IPS DF 6.9 (cell line): ENCODE data around the gene TTLL6.

Source experiments
- DNase-seq: peaks from one replicate; pipeline ENCODE4 v3.0.0-alpha.2; 2013; ENCODE audit warnings: low read depth, low spot score
- H3K27ac ChIP-seq: one replicate; pipeline ENCODE4 v1.5.1; 2013; ENCODE audit warnings: low read length, control low read depth
- H3K27me3 ChIP-seq: 2 replicates; pipeline ENCODE4 v1.6.1; 2013; ENCODE audit warnings: mild to moderate bottlenecking, low read length; ENCODE audit not compliant: control insufficient read depth, insufficient read depth
- H3K36me3 ChIP-seq: 2 replicates; pipeline ENCODE4 v1.6.1; 2013; ENCODE audit warnings: low read length; ENCODE audit not compliant: control insufficient read depth, insufficient read depth
- H3K4me1 ChIP-seq: 2 replicates; pipeline ENCODE4 v1.6.1; 2013; ENCODE audit warnings: low read length; ENCODE audit not compliant: control insufficient read depth, insufficient read depth
- H3K4me3 ChIP-seq: 2 replicates; pipeline ENCODE4 v1.5.1; 2013; ENCODE audit warnings: mild to moderate bottlenecking, low read length
- H3K9me3 ChIP-seq: 2 replicates; pipeline ENCODE4 v1.6.1; 2013; ENCODE audit warnings: low read length, inconsistent platforms; ENCODE audit not compliant: control insufficient read depth, insufficient read depth
- WGBS: extraction: QIAGEN DNeasy Blood & Tissue Kit; methylation state at CpG from one replicate; pipeline ENCODE4 v1.1.7; 2013; ENCODE audit warnings: mixed read lengths, missing lambda C conversion rate; ENCODE audit not compliant: insufficient read length, insufficient coverage; 5-methylcytosine and 5-hydroxymethylcytosine counted together

TTLL6 gene

DNA sequence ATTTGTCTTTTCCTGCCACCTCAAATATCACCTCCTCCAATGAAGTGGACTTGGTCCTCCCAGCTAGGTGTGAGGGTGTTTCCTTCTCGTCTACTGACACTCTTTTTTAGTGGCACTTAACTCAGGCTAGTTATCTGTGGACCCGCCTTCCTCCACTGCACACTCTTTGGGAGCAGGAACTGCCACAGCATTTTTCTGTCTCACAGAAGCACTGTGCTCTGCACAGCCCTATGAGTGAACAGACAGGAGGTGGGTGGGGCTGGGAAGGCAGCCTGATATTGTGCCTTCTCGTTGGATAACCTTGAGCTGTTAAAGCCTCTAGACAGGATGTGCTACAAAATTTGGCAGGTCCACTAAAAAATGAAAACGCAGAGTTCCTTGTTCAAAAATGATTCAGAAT is 56.6 kb downstream of the TTLL6 start:
- Histone ChIP-seq H3K27me3 (peaks cover 30% of the 10 kb centered on the region), H3K9me3 (no peaks in the 10 kb centered on the region), H3K4me3 (no peak overlapping the region), H3K27ac (no peak overlapping the region), H3K4me1 (no peaks in the 10 kb centered on the region), H3K36me3 (no peaks in the 10 kb centered on the region)
- WGBS = no CpG with 5 or more reads among the region's 4 CpGs
- DNase-seq = no peak

DNA sequence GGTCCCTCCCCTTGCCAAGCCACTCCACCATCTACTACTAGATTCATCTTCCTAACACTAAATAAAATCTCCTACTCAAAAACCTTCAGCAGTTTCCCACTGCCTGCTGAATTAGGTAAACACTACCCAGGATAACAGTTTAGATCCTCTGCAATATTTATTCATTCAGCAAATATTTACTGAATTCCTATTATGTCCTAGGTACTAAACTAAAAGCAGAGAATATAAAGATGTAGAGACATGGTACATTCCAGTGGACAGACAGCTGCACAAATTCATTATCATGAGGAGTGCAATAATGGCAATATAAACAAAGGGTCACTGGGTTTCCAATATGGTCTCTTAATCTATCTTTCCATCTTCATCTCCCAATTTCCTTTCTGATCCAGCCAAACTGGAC is 57.7 kb downstream of the TTLL6 start:
- Histone ChIP-seq H3K9me3 (no peaks in the 10 kb centered on the region), H3K4me1 (no peaks in the 10 kb centered on the region), H3K27me3 (peaks cover 41% of the 10 kb centered on the region), H3K36me3 (no peaks in the 10 kb centered on the region), H3K4me3 (no peak overlapping the region), H3K27ac (no peak overlapping the region)
- no peak for DNase-seq

DNA sequence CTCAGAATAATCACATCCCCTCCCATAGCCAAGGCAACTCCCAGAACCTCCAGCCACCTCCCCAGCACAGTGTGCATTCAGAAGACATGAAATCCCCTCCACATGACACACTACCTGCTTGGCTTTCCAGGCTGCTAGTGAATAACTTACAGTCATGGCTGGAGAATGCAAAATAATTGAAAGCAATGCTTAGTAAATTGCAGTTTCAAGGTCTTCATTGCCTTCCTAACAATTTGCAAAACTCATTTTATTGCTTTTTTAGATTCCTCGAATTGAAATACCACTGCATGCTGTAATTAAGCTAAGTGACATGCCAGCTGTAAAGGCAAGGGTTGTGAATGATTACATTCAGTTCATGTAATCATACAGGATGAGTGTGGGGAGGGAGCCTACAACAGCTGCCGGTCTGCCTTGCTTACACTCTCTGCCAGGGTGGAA is 59.5 kb downstream of the TTLL6 start:
- H3K4me3 ChIP-seq = no peak overlapping the region
- H3K9me3 ChIP-seq = no peaks in the 10 kb centered on the region
- H3K36me3 ChIP-seq = no peaks in the 10 kb centered on the region
- no peak overlapping the region for H3K27ac ChIP-seq
- WGBS = no CpG with 5 or more reads among the region's 2 CpGs
- no peak for DNase-seq
- peaks cover 58% of the 10 kb centered on the region for H3K27me3 ChIP-seq
- H3K4me1 ChIP-seq = no peaks in the 10 kb centered on the region

DNA sequence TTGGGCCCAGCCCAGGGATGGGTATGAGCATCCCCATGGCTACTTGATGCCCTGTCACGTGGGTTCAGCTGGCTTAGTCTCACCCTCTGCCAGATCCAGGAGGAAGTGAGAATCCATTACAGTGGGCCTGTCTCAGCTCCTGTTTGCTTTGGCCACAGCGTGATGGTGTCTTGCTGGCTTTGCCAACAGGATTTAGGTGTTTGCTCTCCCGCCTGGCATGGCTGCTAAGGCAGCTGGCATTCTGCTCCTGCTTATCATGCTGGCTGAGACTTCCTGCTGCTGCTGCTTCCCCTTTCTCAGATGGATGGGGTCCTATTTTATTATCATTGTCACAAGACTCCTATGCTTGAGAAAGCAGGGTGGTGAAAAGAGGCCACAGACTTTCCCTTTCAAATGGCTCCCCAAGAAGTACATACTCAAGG is 60.2 kb downstream of the TTLL6 start:
- Histone ChIP-seq H3K27ac (no peak overlapping the region), H3K27me3 (peaks cover 65% of the 10 kb centered on the region), H3K4me1 (no peaks in the 10 kb centered on the region), H3K9me3 (no peaks in the 10 kb centered on the region), H3K4me3 (no peak overlapping the region), H3K36me3 (no peaks in the 10 kb centered on the region)
- no CpG with 5 or more reads among the region's 3 CpGs for WGBS
- no peak for DNase-seq

DNA sequence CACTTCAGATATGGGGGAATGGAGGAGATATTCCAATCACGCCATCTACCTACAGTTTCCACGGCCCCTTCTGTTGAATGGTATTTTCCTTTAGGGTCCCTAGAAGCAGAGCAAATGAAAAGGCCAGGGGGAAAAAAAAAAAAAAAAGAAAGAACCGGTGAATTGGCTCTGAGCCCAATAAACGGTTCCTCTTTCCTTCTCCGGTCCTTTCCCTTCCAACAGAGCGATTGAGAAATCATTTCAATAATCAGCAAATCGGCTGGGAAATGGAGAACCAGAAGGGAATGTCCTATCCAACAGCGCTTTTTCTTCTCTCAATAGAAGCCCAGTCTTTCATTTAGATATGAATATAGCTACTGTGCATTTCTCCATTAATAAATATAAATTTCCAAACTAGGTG is 61.7 kb downstream of the TTLL6 start:
- H3K4me3 ChIP-seq = no peak overlapping the region
- H3K9me3 ChIP-seq = no peaks in the 10 kb centered on the region
- DNase-seq = no peak
- WGBS = no CpG with 5 or more reads among the region's 8 CpGs
- H3K4me1 ChIP-seq = no peaks in the 10 kb centered on the region
- no peaks in the 10 kb centered on the region for H3K36me3 ChIP-seq
- H3K27ac ChIP-seq = no peak overlapping the region
- H3K27me3 ChIP-seq = peaks cover 79% of the 10 kb centered on the region

DNA sequence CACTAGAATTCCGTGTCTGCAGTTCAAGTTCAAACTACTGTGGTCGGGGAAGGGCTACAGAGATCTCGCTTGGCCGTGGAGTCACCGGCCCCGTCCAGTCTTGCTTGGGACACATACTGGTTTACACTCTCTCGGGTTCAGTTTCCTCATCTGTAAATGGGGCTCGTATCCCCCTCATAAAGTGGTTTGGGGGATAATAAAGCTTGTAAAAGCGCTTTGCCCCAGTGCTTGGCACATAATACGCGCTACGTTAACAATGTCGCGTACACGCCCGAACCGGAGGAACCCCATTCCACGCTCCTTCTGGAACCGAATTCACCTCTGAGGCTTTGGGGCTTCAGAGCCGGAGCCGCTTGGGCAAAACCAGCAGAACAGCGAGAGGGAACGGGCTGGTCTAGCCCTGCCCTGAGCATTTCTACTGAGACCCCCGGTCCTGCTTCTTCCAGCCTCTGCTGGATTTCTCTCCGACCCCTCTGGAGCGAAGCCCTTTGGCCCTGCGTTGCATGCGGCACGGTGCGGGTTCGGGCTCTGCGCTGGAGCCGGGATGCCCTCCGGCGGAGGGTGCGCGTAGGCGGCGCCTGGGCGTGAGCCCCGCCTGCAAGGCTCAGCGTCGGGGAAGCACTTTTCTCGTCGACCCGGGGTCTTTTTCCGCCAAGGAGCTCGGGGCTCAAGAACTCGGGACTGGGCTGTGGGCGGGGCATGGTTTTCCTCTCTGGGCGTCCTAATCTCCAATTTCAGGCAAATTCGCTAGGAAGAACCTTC is 62.3 kb downstream of the TTLL6 start:
- H3K4me3 ChIP-seq = no peak overlapping the region
- WGBS = no CpG with 5 or more reads among the region's 52 CpGs

DNA sequence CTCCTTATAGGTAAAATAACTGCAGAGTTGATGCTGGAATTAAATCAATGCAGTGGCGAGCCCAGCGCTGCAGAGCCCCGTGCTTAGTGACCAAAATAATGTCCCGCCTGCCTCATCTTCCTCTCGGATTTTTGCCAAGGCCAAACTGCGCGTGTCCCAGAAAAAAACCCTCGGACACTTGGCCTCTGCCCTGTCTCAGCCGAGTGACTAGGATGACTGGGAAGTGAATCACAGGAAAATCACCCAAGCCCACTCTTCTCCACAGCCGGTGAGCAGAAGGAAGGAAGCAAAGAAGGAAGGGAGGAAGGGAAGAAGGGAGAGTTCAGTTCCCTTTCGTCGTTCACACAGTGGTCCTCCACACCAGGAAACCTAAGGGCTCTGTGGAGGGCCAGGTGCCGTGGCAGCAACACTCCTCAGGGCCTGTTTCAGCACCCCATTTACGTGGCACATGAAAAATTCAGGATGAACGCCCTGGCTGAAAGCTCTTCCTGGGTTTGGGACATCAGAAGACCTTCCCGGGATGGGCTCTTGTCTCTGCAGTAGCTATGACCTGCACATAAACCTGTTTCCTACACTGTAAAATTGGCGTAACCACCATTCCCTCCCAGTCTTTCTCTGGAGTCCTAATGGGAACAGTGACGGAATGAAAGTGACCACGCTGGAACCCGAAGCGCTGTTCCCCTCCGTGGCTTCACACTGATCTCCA is 63.1 kb downstream of the TTLL6 start:
- Histone ChIP-seq H3K27ac (no peak overlapping the region), H3K4me1 (no peaks in the 10 kb centered on the region), H3K4me3 (no peak overlapping the region), H3K36me3 (no peaks in the 10 kb centered on the region), H3K27me3 (peaks cover 90% of the 10 kb centered on the region), H3K9me3 (no peaks in the 10 kb centered on the region)
- no peak for DNase-seq
- no CpG with 5 or more reads among the region's 22 CpGs for WGBS

More for the DNA sequence above, 62.3 kb downstream of the TTLL6 start:
- Histone ChIP-seq H3K27me3 (peaks cover 85% of the 10 kb centered on the region), H3K36me3 (no peaks in the 10 kb centered on the region), H3K27ac (no peak overlapping the region), H3K9me3 (no peaks in the 10 kb centered on the region), H3K4me1 (no peaks in the 10 kb centered on the region)
- no peak for DNase-seq

DNA sequence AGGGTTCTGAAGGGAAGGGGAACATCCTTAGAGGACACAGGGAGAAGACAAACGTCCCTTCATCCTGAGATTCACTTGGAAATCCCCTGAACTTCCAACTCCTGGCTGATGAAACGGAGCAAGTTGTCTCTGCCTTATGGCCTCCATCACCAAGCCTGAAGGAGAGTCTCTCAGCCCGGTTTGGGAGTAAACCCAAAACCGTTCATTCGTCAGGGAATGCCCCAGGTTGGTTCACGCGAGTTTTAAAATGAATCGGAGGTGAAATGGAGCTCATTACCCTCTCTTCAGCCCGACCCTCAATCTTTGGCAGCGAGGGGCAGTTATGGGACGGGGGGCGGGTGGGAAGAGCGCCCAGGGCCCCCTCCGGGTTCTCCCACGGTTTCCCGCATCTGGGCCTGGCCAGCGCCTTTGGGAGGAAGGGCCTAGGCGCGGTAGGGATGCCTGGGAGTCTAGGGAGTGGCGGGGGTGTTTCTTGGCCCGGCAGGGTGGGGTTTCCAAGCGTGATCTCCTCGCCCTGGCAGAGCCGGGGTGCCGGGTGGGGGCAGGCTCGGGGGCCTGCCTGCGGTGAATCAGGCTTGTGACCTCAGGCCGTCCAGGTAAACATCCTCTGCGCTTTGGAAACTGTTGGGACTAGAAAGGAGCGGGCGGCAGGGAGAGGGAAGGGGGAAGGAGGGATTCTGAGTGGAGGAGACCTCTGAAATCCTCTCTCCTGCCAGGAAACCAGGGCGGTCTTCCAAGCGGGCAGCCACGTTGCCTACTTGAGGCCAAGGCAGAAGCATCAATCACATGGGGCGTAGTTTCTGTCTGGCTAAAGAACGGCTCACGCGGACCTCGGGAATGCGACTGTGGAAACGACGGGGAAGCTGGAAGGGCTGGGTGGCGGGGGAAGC is 64.4 kb downstream of the TTLL6 start:
- Histone ChIP-seq H3K36me3 (no peaks in the 10 kb centered on the region), H3K4me3 (no peak overlapping the region), H3K27me3 (peaks cover 92% of the 10 kb centered on the region), H3K9me3 (no peaks in the 10 kb centered on the region), H3K27ac (no peak overlapping the region), H3K4me1 (no peaks in the 10 kb centered on the region)
- DNase-seq = no peak
- WGBS = no CpG with 5 or more reads among the region's 43 CpGs

DNA sequence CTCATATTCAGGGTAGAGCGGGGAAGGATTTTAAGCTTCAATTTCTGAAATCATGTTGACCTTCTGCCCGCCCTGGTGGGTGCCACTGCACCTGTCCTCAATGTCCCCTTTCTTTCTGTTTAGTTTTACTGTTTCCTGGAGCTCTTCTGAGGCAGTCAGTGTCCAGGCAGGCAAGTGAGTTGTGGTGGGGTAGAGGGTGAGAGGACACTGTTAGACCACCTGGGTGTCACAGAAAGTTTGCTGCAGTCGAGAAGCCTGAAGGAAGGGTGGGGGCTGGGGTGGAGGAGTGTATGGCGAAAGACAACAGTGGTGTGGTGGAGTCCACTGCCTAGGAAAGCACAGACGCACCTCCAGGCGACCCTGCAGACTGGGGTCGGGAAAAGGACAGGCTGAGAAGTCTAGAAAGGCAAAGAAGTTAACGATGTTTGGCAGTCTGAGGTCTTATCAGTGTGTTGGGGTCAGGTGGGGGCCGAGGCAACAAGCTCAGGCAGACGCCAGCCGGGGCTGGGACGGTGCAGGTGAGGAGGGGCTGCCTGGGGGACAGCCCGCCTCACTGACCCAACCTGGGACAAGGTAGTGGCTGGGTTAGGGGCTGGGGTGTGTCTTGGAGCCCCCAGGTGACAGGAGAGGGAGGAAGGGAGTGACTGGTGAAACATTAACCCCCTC is 65.2 kb downstream of the TTLL6 start:
- no peak for DNase-seq
- no peaks in the 10 kb centered on the region for H3K9me3 ChIP-seq
- H3K27ac ChIP-seq = no peak overlapping the region
- H3K36me3 ChIP-seq = no peaks in the 10 kb centered on the region
- H3K4me3 ChIP-seq = no peak overlapping the region
- H3K4me1 ChIP-seq = no peaks in the 10 kb centered on the region
- peaks cover 92% of the 10 kb centered on the region for H3K27me3 ChIP-seq
- WGBS = no CpG with 5 or more reads among the region's 13 CpGs

DNA sequence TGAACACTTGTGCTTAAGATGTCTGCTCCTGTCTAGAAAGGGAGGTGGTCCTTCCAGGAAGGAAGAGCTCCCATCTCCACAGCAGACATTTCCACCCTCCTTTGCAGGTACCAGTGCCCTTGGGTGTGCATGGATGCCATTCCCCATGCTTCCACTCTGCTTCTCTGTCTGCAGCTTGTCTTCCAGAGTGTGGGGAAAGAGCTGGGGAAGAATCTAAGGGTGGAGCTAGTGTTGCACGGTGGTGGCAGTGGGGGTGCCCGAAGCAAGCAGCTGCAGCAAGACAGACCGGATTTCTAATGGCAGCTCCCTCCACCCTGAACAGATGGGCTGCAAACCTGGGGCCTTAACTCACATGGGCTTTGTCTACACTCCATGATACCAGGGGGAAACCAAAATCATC is 65.9 kb downstream of the TTLL6 start:
- no peaks in the 10 kb centered on the region for H3K36me3 ChIP-seq
- DNase-seq = no peak
- no peaks in the 10 kb centered on the region for H3K4me1 ChIP-seq
- WGBS = no CpG with 5 or more reads among the region's 3 CpGs
- H3K27me3 ChIP-seq = peaks cover 93% of the 10 kb centered on the region
- H3K9me3 ChIP-seq = no peaks in the 10 kb centered on the region
- no peak overlapping the region for H3K4me3 ChIP-seq
- H3K27ac ChIP-seq = no peak overlapping the region
